GM12878 (cell line): Measurements from ENCODE around the gene AIFM3.

Experiments
- ATF3 ChIP-seq: IDR thresholded peaks from 2 replicates; pipeline ENCODE4 v1.6.1; 2011; ENCODE audit warnings: low read depth, mild to moderate bottlenecking, low read length, moderate library complexity, borderline replicate concordance; ENCODE audit errors: extremely low read depth
- CTCF ChIP-seq, 3 experiments: IDR thresholded peaks in 2 of 3; conservative IDR thresholded peaks in 1 of 3; 2 replicates each; pipeline ENCODE4 v1.5.1; 2011; ENCODE audit warnings: low read depth in 3 of 3, low read length in 3 of 3, mild to moderate bottlenecking in 3 of 3, control low read depth in 2 of 3, moderate library complexity in 2 of 3, inconsistent platforms in 1 of 3, mixed read lengths in 1 of 3; ENCODE audit not compliant: control insufficient read depth in 2 of 3, insufficient read depth in 1 of 3; ENCODE audit errors: extremely low read depth in 1 of 3
- EGR1 ChIP-seq, 2 experiments: IDR thresholded peaks; 1 replicate in 1 of 2; 2 replicates in 1 of 2; pipeline ENCODE4 v1.6.1; 2011 to 2012; ENCODE audit warnings: low read depth in 2 of 2, low read length in 2 of 2, borderline replicate concordance in 1 of 2, mild to moderate bottlenecking in 1 of 2, moderate library complexity in 1 of 2
- KDM1A ChIP-seq: fragments of 200-600 bp; sonication (generic); IDR thresholded peaks from 2 replicates; pipeline ENCODE4 v1.6.1; 2016; ENCODE audit warnings: borderline replicate concordance
- SPI1 ChIP-seq: IDR thresholded peaks from 2 replicates; pipeline ENCODE4 v1.6.1; 2011; ENCODE audit warnings: low read depth, mild to moderate bottlenecking, low read length, moderate library complexity, borderline replicate concordance; ENCODE audit not compliant: insufficient read depth
- YY1 ChIP-seq: IDR thresholded peaks from 2 replicates; pipeline ENCODE4 v1.6.1; 2011; ENCODE audit warnings: low read depth, mild to moderate bottlenecking, low read length

DNA sequence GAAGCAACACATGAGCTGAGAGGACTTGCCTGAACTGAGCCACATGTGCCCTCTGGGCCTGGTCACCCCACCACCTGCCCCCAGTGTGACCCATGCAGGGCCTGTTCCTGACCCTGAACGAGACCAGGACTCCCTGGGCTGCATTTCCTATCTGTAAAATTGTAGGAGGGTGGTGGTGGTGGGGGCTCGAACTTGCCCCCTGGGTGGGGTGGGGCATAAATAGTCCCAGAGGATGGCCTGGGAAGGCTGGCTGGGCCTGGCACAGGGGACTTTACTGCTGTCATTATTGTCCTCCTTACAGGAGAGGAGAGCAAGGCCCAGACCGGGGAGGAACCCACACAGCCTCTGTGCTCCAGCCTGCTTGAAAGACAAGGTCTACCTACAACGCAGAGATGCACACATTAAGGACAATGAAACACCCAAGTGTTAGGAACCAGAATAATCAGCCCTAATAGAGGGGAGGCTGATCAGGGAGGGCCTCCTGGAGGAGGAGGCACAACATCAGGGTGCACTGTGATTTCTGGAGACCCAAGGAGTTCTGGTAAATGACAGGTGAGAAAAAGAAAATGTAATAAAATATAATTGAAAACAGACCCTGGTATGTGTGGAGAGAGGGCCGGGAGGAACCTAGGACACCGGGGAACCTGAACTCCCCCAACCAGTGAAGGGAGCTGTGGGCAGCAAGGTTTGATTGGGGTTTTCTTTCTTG is 2.8 kb upstream of the AIFM3 start:
- TF ChIP-seq CTCF (IDR thresholded peaks at IDR 0.05 in 2 of 3, conservative IDR thresholded peaks at IDR 0.05 in 1 of 3; ENCODE audit: control insufficient read depth in 2 of 3, extremely low read depth in 1 of 3, insufficient read depth in 1 of 3, low read depth in 3 of 3, low read length in 3 of 3) = no peak
- no peak for TF ChIP-seq KDM1A
- no peak for TF ChIP-seq YY1
- no peak for TF ChIP-seq ATF3
- no peak for TF ChIP-seq SPI1
- no peak for TF ChIP-seq EGR1 (IDR thresholded peaks at IDR 0.05; ENCODE audit: borderline replicate concordance in 1 of 2, low read depth in 2 of 2, low read length in 2 of 2)
